Gastroesophageal sphincter (tissue), 3 donors: ENCODE results near the gene CFAP74.

Experiments
- EP300 ChIP-seq: sonication (generic); formaldehyde crosslinking; IDR thresholded peaks from one replicate; pipeline ENCODE4 v1.6.1; 2017; ENCODE audit warnings: antibody characterized with exemption, mild to moderate bottlenecking
- POLR2A ChIP-seq, 2 donors: fragments of 450-650 bp; IDR thresholded peaks; one replicate each; pipeline ENCODE4 v1.6.1; 2017; ENCODE audit warnings: antibody characterized with exemption in 2 of 2, mild to moderate bottlenecking in 2 of 2, moderate library complexity in 1 of 2
- POLR2AphosphoS5 ChIP-seq: sonication (generic); formaldehyde crosslinking; IDR thresholded peaks from one replicate; pipeline ENCODE4 v1.6.1; 2017; ENCODE audit warnings: antibody characterized with exemption
- TF ChIP-seq, protein P1 (sequence below), 4 experiments: fragments of 200-600 bp in 2 of 4; fragments of 450-650 bp in 2 of 4; sonication (generic) in 1 of 4; IDR thresholded peaks; one replicate each; pipeline ENCODE4 v1.5.1; 2017 to 2019; ENCODE audit warnings: antibody characterized with exemption in 4 of 4, mild to moderate bottlenecking in 2 of 4, moderate library complexity in 2 of 4

DNA sequence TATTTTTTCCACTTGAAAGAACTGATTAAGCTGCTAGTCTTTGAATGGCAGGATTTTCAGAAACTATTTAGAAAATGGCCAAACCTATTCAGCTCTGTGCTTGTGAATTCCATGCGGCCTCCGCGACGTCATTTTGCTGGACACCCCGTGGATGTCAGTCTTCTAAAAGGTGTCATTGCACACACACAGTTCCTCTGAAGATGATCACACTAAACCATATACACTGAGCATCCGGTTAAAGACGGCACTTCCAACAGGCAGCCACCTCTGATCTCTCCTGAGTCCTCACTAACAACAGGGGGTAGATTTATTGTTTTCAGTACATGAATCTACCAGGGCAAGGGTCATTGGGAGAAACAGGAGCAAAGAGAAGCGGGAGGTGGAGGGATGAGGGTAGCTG, 9.1 kb downstream of the CFAP74 start:
- TF ChIP-seq, protein P1, sequence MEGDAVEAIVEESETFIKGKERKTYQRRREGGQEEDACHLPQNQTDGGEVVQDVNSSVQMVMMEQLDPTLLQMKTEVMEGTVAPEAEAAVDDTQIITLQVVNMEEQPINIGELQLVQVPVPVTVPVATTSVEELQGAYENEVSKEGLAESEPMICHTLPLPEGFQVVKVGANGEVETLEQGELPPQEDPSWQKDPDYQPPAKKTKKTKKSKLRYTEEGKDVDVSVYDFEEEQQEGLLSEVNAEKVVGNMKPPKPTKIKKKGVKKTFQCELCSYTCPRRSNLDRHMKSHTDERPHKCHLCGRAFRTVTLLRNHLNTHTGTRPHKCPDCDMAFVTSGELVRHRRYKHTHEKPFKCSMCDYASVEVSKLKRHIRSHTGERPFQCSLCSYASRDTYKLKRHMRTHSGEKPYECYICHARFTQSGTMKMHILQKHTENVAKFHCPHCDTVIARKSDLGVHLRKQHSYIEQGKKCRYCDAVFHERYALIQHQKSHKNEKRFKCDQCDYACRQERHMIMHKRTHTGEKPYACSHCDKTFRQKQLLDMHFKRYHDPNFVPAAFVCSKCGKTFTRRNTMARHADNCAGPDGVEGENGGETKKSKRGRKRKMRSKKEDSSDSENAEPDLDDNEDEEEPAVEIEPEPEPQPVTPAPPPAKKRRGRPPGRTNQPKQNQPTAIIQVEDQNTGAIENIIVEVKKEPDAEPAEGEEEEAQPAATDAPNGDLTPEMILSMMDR (IDR thresholded peaks at IDR 0.05): no peak
- TF ChIP-seq POLR2A (IDR thresholded peaks at IDR 0.05): no peak
- no peak for TF ChIP-seq POLR2AphosphoS5
- no peak for TF ChIP-seq EP300
